GM19455 (cell line): Measurements from ENCODE around the gene MARK4.
"Not testable (repeated sequence)": the region's sequence is repeated elsewhere in the genome, so short reads cannot be mapped to it uniquely, and the experiment has no call there.

ENCODE experiments used
- ATAC-seq: cut with Tn5 transposase; IDR thresholded peaks from one replicate; pipeline ENCODE4 v1.9.1; 2021; ENCODE audit not compliant: unreplicated experiment

MARK4 gene

DNA sequence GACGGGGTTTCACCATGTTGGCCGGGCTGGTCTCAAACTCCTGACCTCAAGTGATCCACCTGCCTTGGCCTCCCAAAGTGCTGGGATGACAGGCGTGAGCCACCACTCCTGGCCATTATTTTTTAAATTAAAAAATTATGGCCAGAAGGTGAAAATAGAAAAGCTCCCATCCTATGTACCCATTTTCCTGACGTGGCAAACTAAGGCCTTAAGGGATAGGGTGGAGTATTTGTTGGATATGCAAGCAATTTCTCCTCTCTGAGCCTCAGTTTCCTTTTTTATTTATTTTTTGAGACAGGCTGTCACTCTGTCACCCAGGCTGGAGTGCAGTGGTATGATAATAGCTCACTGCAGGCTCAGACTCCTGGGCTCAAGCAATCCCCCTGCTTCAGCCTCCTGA is 83.8 kb downstream of the MARK4 start:
- not testable (repeated sequence) for ATAC-seq

DNA sequence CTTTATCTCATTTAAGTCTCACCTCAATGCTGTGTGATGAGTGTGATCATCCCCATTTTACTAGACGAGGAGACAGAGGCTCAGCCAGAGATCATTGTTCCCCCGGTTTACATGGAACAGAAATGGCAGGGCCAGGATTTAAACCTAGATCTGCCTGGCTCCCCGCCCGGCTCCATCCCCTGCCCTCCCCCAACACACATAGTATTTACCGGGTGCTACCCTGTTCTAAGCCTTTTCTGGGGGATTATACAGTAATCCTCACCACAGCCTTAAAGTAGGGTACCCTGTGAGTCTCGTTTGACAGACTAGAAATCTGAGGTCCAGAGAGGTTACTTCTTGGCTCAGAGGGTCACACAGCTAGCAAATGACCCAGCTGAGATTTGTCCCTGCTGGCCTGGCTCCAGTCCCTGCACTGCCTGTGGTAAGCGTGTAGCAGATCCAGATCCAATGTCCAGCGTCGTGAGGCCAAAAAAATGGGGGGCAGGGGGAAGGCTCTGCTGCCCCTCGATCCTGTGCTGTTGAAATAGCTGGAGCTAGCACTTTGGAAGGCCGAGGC is 85.7 kb downstream of the MARK4 start:
- no peak for ATAC-seq

DNA sequence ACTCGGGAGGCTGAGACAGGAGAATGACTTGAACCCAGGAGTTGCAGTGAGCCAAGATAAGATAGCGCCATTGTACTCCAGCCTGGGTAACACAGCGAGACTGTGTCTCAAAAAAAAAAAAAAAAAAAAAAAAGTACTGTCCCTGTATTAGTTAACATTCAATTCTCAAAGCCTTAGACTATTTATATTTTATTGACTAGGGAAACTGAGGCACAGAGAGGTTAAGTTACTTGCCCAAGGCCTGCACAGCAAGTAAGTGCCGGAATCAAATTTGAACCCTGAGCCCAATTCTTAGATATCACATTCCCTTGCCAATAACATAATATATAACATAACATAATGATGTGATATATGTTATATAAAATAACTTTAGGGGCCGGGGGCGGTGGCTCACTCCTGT is 88.6 kb downstream of the MARK4 start:
- no peak for ATAC-seq

DNA sequence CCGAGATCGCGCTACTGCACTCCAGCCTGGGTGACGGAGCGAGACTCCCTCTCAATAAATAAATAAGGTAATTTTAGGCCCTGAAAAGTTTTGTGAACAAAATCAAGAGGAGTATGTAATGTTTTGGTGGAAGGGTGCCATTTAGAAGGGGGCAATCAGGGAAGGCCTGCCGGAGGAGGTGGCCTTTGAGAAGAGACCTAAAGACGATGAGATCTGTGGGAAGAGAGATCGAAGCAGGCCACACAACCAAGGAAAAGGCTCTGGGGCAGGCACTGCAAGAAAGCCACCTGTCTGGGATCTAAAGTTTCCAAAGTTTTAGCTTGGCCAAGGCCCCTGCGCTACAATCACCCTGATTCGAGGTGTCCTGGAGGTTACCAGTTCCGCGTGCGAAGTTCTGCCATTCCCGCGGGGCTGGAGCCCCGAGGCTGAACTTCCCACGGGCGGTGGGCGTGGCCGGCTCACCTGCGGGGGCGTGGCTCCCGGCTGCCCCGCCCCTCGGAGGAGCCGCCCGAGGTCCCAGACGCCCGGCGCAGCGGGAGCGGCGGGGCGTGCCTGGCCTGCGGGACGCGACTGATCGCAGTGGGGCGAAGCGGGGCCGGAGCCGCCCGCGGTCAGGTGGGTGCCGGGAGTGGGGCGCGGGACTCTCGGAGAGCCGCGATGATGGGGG is 89.3 kb downstream of the MARK4 start, which contains the start of gene KLC3:
TSS of gene KLC3 (plus strand) at position 519 of the 667 bp plus-strand sequence. CDS start 4,792 bp downstream, outside the sequence.
- no peak for ATAC-seq

DNA sequence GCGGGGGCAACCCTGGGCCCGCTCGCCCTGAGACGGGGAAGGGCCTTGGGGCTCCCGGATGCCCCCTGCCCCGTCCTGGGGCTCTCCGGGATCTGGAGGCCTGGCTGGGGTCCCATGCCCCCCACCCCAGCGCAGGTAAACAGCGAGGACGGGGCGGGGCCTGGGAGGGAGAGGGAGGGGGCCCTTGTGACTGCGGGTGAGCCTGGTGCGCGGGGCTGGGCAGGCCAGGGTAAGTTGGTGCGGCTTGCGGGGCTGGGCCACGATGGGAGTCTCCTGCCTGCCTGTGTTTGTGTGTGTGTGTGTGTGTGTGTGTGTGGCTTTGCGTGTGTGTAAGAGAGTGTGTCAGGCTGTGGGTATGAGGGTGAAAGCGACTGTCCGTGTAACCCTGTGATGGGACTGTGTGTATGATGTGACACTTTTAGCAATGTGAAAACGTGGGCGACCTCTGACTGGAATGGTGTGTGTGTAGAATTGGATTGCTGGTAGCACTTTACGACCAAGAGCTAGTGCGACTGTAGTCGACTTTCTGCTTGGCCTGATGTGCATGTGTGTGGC is 89.9 kb downstream of the MARK4 start:
- no peak for ATAC-seq

DNA sequence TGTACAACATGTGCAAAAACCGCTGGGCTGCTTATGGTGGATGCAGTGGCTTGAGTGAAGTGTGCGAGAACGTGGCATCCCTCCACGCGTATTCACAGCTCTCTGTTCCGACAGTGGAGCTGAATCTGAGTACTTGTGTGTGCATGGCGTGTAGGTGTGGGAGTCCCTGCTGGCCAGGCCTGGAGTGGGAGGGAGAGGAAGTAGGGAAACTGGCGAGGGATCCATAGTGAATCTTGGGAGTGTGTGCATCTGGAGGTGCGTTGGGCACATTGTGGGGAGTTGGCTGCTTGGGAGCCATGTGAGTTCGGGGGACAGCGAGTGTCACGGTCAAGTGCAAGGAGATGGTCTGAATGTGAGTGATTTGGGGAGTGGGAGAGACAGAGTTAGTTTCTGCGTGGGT is 91.8 kb downstream of the MARK4 start:
- ATAC-seq, result no peak

DNA sequence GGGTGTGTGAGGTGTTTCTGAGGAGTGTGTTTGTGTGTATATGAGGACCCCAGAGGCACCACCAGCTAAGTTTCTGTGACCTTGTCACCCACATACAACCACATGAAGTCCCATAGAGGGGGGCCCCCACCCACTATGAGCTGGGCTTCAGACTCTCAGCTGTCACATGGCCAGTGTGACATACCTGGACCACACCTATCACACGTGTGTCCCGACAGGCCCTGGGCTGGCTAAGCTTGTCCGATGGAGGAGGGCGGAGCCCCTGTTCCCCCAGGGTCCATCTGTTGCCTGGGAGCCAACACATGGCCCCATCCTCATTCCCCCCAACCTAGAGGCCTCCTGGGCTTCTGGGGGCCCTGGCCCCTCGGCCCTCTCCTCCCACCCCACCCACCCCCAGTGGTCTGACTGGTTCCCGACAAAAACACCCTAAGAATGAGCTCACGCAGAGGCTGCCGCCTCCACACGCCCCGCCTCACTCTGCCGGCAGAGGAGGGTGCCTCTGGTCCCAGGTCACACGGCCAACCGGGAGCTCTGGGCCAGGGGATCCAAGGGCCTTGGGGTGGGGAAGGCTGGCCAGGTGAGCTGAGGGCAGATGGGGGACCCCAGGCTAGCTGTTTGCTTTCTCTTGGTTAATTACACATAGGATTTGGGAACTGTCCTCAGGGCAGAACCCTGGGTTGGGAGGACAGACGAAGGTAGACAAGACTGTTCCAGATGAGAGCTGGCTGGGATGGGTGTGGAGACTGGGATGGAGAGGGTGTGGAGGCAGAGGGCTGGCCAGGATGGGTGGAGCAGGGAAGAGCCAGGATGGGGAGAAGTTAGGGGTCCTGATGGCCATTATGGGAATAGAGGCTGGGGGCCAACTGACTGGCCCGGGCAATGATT is 93.8 kb downstream of the MARK4 start:
- no peak for ATAC-seq

DNA sequence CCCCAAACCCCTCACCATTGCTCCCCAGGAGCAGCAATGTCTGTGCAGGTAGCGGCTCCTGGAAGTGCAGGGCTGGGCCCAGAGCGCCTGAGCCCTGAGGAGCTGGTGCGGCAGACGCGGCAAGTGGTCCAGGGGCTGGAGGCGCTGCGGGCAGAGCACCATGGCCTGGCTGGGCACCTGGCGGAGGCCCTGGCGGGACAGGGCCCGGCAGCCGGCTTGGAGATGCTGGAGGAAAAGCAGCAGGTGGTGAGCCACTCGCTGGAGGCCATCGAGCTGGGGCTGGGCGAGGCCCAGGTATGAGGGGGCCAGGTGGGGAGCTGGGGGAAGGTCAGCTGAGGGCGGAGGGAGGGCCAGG is 94.4 kb downstream of the MARK4 start:
- ATAC-seq, result no peak

DNA sequence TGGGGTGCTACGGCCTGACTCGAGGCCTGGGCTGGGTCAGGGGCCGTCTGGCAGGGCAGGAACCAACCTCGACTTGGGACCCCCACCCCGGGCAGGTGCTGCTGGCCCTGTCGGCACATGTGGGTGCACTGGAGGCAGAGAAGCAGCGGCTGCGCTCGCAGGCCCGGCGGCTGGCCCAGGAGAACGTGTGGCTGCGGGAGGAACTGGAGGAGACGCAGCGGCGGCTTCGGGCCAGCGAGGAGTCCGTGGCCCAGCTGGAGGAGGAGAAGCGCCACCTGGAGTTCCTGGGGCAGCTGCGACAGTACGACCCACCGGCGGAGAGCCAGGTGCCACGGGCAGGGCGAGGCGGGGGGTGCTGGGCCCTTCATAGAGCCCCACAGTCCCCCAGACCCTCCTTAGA is 95.4 kb downstream of the MARK4 start:
- ATAC-seq, result no peak

DNA sequence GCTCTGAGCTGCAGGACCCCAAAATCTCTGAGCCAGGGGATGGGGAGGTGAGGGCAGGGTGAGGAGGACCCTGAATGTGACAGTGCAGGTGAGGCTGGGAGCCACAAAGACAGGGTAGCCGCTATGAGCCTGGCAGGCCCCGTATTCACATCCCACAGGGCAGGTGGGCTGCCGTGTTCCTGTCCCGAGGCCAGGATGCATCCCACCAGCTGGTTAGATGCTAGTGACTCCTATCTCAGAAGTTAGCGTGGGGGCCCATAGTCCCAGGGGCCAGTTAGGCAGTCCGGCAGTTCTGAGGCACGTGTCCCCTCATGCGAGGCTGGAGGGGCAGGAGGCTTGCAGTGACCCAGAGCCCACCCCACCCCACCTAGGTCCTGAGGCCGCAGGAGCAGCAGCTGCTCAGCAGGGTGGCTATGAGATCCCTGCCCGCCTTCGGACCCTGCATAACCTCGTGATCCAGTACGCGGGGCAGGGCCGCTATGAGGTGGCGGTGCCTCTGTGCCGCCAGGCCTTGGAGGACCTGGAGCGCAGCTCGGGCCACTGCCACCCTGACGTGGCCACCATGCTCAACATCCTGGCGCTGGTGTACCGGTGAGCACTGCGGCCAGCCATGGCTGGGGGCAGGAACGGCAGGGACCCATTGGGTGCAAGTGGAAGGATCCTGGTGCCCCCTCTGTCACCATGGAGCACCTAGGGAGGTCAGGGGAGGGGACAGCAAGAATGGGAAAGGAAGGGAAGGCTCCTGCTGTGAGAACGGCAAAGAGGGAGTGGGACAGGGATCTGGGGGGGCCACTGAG is 96.7 kb downstream of the MARK4 start:
- no peak for ATAC-seq

DNA sequence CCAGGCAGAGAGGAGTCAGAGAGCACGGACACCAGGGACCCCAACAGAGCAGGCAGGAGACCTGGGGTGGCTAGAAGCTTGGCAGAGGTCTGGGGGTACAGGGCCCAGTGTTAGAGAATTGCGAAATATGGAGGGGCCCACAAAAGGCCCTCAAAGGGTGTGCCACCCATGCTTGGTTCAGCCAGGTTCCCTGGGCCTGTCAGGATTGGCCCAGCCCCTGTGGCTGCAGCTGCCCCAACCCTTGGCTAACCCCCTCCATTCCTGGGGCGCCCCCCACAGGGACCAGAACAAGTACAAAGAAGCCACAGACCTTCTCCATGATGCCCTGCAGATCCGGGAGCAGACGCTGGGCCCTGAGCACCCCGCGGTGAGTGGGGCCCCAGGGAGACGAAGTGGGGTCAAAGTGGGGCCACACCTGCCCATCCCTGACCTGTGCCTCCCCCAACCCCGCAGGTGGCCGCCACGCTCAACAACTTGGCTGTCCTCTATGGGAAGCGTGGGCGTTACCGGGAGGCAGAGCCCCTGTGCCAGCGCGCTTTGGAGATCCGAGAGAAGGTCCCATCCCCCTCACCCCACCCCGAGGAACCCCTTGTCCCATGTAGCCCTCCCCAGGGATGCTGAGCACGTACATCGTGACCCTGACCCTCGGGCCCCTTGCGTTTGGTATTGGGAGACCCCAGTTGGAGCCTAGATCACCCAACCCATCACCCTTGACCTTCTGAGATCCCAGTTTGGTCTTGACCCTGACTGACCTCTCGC is 97.5 kb downstream of the MARK4 start:
- no peak for ATAC-seq

DNA sequence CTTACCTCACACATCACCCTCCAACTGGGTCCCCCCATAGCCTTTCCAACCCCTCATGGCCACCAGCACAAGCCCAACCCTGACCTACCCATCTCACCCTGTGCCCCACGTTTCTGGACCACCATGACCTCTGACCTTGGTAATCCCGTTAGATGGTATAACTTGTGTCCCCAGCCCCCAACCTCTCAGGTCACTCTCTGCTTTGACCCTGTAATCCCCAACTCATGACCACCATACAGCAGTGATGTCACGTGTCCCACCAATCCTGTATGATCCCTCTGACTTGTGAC is 98.0 kb downstream of the MARK4 start:
- ATAC-seq, result no peak

DNA sequence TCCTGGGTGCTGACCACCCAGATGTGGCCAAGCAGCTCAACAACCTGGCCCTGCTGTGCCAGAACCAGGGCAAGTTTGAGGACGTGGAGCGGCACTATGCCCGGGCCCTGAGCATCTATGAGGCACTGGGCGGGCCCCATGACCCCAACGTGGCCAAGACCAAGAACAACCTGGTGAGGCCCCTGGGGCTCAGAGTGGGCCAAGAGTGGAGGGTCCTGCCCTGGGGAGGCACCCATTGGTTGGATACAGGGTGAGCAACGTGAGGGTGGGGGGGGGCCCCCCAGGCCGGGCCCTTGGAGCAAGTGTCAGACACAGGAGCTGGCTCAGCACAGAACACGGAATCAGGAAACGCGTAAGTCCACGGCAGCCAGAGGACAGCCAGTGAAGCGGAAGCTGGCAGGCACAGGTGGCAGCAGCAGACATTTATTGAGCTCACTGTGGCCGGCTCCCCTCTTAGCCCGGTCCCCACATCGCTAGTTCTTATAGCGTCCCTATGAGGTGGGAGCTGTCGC is 98.4 kb downstream of the MARK4 start:
- ATAC-seq, result no peak

DNA sequence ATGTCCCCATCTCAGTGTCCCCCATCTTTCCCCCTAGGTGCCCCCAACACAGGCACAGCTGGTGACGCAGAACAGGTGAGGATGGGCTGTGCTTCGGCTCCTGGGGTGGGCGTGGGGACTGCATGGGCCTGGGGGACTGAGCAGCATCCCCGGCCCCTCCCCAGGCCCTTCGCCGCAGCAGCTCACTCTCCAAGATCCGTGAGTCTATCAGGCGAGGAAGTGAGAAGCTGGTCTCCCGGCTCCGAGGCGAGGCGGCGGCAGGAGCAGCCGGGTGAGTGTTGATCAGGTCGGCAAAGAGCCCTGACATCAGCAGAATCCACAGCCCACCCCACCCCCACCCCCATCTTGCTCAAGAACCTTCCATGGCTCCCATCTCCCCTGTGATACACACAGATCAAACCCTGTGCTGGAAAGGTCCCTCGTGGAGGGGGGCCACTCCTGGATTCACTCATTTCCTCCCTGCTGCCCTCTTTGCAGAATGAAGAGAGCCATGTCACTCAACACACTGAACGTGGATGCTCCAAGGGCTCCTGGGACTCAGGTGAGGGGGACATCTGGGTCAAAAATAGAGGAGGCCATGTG is 99.5 kb downstream of the MARK4 start:
- no peak for ATAC-seq

DNA sequence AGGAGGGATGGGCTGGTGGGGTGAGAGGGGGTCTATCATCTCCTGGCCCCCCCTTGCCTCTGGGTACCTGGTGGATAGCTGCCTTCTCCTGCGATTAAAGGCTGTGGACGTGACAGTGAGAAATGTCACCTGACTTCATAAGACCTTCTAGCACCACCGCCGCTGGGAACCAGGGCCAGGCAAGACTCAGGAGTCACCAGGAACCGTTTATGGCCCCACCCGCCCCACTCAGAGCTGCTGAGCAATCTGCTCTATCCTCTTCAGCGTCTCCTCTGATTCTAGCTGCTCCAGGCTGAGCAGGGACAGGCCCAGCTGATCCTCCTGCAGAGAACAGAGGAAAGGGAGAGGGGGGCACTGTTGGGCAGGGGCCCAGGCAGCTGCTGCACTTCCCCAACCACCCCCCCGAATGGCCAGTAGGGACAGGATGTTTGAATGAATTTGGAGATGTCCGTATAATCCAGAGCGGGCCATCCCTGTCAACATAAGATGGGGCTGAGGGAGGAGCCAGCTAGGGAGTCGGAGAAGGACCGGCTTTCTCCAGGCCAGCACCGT is 100.4 kb downstream of the MARK4 start:
- ATAC-seq, result no peak

DNA sequence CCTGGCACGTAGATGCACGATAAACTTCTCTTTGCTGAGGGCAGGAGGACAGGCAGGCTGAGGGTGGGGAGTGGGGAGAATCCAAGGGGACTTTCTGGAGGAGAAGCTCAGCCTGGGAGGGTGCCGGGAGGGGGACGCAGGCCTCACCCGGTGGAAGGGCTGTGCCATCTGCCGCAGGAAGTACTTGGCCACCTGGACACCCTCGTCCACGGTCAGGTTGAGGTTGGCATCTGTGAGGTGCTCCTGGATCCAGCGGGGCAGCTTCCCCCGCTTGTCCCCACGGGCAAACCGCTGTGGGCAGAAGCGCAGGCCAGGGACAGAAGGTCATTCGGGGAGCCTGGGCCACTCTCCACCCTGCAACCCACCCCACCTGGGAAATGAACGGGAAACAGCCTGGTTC is 101.0 kb downstream of the MARK4 start:
- no peak for ATAC-seq

DNA sequence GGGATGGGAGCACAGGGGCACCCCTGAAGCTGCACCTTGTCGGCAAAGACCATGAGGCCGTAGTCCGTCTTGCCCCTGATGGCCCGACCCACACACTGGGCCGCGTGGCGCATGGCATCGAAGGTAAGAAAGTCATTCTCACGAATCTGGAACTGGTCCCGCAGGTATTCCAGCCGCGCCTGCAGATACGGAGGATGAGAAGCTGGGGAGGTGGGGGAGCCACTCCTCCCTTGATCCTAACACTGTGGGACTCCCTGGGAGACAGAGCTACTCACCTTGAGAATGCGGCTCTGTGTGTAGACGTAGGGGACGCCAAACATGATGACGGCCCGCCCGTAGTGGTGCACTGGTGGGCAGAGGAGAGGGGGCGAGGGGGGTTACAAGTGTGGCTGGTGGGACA is 101.4 kb downstream of the MARK4 start:
- ATAC-seq, result no peak

DNA sequence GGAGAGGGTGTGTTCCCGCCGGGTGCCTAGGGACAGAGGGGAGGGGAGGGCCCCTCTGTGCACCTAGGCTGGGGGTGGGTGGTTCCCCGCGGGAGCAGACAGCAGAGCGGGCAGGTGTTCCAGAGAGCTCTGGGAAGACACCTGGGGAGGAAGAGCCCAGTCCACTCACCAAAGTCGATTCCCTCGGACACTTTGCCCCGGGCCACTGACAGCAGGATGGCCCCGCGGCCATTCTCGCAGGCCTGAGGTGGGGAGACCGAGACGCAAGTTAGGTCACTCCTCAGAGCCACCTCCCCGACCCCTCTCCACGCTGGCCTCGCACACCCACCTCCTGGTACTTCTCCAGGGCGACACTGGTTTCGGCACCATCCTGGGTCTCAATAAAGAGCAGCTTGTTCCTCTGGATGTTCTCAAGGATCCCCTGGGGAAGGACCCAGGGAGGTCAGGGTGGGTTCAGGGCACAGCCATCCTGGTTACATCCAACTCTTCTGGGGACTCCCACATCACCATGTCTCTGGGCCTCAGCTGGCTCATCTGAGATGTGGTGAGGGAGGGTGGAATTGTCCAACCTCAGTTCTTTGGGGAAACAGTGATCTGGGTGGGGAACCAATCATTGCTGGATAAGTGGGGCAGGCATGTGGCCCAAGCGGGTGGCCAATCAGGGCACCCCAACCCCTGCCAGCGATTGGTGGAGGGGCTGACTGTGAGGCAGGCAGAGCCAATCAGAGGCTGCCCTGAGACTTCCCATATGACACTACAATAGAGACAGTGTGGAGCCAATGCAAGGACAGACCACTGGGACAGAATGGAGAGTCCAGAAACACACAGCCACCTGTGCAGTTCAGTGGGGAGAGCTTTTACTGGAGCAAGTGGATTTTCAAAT is 102.1 kb downstream of the MARK4 start:
- ATAC-seq, result no peak
